WTC11 (cell line): ENCODE measurements around the gene NEUROG2. TPM values are rescaled to one million over a fixed set of nuclear protein-coding genes. Genes with fewer than 3 reads are reported as not detected.

Source experiments
- AFF4 ChIP-seq: sonication (generic); formaldehyde crosslinking; IDR thresholded peaks from 2 replicates; pipeline ENCODE4 v1.8.1; 2023; ENCODE audit warnings: mild to moderate bottlenecking, missing genetic modification reagents, borderline replicate concordance
- E2F1 ChIP-seq: sonication (generic); formaldehyde crosslinking; IDR thresholded peaks from 2 replicates; pipeline ENCODE4 v1.8.0; 2022; ENCODE audit warnings: mild to moderate bottlenecking, missing genetic modification reagents
- FOXP1 ChIP-seq: sonication (generic); formaldehyde crosslinking; IDR thresholded peaks from 2 replicates; pipeline ENCODE4 v1.8.0; 2022; ENCODE audit warnings: missing genetic modification reagents, mild to moderate bottlenecking, moderate library complexity, borderline replicate concordance
- GTF2I ChIP-seq: fragments of 250-450 bp; sonication (Bioruptor Pico); conservative IDR thresholded peaks from 2 replicates; pipeline ENCODE4 v1.4.0; 2021; ENCODE audit warnings: mild to moderate bottlenecking
- IRF2 ChIP-seq: sonication (generic); formaldehyde crosslinking; IDR thresholded peaks from 2 replicates; pipeline ENCODE4 v1.8.0; 2022; ENCODE audit warnings: low read depth, missing genetic modification reagents, borderline replicate concordance
- JAZF1 ChIP-seq: fragments of 250-450 bp; sonication (Bioruptor Pico); IDR thresholded peaks from 2 replicates; pipeline ENCODE4 v1.9.0; 2021; ENCODE audit warnings: moderate library complexity, mild to moderate bottlenecking, inconsistent platforms
- NFATC4 ChIP-seq: fragments of 250-450 bp; sonication (Bioruptor Pico); IDR thresholded peaks from 2 replicates; pipeline ENCODE4 v1.9.0; 2021; ENCODE audit warnings: mild to moderate bottlenecking
- NR2C2 ChIP-seq: sonication (generic); formaldehyde crosslinking; IDR thresholded peaks from 2 replicates; pipeline ENCODE4 v1.8.0; 2022; ENCODE audit warnings: mild to moderate bottlenecking, missing genetic modification reagents
- OVOL2 ChIP-seq: fragments of 250-450 bp; sonication (Bioruptor Pico); IDR thresholded peaks from 2 replicates; pipeline ENCODE4 v1.9.0; 2021; ENCODE audit warnings: mild to moderate bottlenecking, borderline replicate concordance
- PRRX2 ChIP-seq: fragments of 250-450 bp; sonication (Bioruptor Pico); IDR thresholded peaks from 2 replicates; pipeline ENCODE4 v1.8.0; 2021; ENCODE audit warnings: mild to moderate bottlenecking
- SMAD4 ChIP-seq: sonication (generic); formaldehyde crosslinking; IDR thresholded peaks from 2 replicates; pipeline ENCODE4 v1.8.0; 2022; ENCODE audit warnings: mild to moderate bottlenecking, missing genetic modification reagents
- SOX15 ChIP-seq: fragments of 250-450 bp; sonication (Bioruptor Pico); IDR thresholded peaks from 2 replicates; pipeline ENCODE4 v1.9.0; 2021; ENCODE audit warnings: mild to moderate bottlenecking
- ZBTB43 ChIP-seq: sonication (generic); formaldehyde crosslinking; IDR thresholded peaks from 2 replicates; pipeline ENCODE4 v1.8.1; 2023; ENCODE audit warnings: mild to moderate bottlenecking, missing genetic modification reagents
- ZNF263 ChIP-seq: sonication (generic); formaldehyde crosslinking; IDR thresholded peaks from 2 replicates; pipeline ENCODE4 v1.8.1; 2022; ENCODE audit warnings: low read depth, mild to moderate bottlenecking, moderate library complexity, missing genetic modification reagents
- ZNF416 ChIP-seq: fragments of 250-450 bp; sonication (Bioruptor Pico); IDR thresholded peaks from 2 replicates; pipeline ENCODE4 v1.9.0; 2021; ENCODE audit warnings: mild to moderate bottlenecking, inconsistent platforms
- ZNF671 ChIP-seq: fragments of 250-450 bp; sonication (Bioruptor Pico); IDR thresholded peaks from 2 replicates; pipeline ENCODE4 v1.8.0; 2021; ENCODE audit warnings: mild to moderate bottlenecking
- total RNA-seq: library from RNA; stranded (reverse); gene quantifications from 3 replicates; pipeline ENCODE4 v1.2.3, GENCODE V29; 2021
- TF ChIP-seq, protein P1 (sequence below): sonication (generic); formaldehyde crosslinking; IDR thresholded peaks from 2 replicates; pipeline ENCODE4 v1.8.1; 2022; ENCODE audit warnings: low read depth, missing genetic modification reagents, borderline replicate concordance
- TF ChIP-seq, protein P2 (sequence below): sonication (generic); formaldehyde crosslinking; IDR thresholded peaks from 2 replicates; pipeline ENCODE4 v1.8.0; 2022; ENCODE audit warnings: mild to moderate bottlenecking, missing genetic modification reagents
- TF ChIP-seq, protein P3 (sequence below): sonication (generic); formaldehyde crosslinking; IDR thresholded peaks from 2 replicates; pipeline ENCODE4 v1.8.1; 2022; ENCODE audit warnings: missing genetic modification reagents, borderline replicate concordance
- TF ChIP-seq, protein P4 (sequence below): fragments of 200-600 bp; IDR thresholded peaks from 2 replicates; pipeline ENCODE4 v1.8.0; 2022; ENCODE audit warnings: antibody characterized with exemption
- TF ChIP-seq, protein P5 (sequence below): sonication (generic); formaldehyde crosslinking; IDR thresholded peaks from 2 replicates; pipeline ENCODE4 v1.8.0; 2023; ENCODE audit warnings: mild to moderate bottlenecking, missing genetic modification reagents

Gene NEUROG2
- total RNA-seq, 1 experiment from 2014 or later: not detected

DNA sequence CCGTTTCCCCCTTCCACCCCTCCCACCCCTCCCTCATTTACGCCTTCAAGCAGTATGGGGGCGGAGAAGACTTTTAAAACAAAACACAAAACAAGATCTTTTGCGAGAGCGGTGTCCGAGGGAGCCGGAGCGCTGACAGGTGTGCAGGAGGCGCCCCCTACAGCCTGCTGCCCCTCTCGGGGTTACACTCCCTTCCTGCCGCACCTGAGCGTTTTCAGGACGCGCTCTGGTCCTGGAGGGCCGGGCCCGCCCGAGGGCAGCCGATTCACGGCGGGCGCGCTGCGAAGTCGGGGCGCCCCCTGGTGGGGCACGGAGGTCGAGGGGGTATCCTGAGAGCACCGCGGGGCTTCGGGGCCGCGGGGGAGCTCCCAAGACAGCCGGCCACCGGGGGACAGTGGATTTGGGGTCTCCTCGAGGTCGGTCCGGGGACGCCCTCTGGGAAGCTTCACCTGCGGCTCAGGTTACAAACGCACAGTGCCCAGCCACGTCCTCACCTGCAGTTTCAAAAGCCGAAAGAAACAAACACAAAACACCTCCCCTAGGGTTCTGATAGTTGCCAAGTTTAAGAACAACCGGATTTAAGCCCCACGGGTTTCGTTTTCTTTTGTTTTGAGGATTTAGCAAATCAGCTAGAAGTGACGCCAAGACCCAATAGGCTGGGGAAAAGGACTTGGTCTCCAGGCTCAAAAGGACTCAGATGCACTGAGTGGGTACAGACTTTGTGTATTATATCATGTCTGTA, 8.0 kb upstream of the NEUROG2 start (continued):
- TF ChIP-seq, protein P1, sequence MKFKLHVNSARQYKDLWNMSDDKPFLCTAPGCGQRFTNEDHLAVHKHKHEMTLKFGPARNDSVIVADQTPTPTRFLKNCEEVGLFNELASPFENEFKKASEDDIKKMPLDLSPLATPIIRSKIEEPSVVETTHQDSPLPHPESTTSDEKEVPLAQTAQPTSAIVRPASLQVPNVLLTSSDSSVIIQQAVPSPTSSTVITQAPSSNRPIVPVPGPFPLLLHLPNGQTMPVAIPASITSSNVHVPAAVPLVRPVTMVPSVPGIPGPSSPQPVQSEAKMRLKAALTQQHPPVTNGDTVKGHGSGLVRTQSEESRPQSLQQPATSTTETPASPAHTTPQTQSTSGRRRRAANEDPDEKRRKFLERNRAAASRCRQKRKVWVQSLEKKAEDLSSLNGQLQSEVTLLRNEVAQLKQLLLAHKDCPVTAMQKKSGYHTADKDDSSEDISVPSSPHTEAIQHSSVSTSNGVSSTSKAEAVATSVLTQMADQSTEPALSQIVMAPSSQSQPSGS (CRISPR knock-in tag): no peak
- TF ChIP-seq AFF4 (CRISPR knock-in tag): peak; percentile 64; the same call in 1 of the 2 replicates
- no peak for TF ChIP-seq NFATC4 (CRISPR knock-in tag)
- TF ChIP-seq FOXP1 (CRISPR knock-in tag): peak; percentile 89; the same call in 1 of the 2 replicates
- no peak for TF ChIP-seq ZNF416 (CRISPR knock-in tag)
- no peak for TF ChIP-seq OVOL2 (CRISPR knock-in tag)
- no peak for TF ChIP-seq IRF2 (CRISPR knock-in tag)
- no peak for TF ChIP-seq JAZF1 (CRISPR knock-in tag)
- TF ChIP-seq NR2C2: no peak
- TF ChIP-seq, protein P2, sequence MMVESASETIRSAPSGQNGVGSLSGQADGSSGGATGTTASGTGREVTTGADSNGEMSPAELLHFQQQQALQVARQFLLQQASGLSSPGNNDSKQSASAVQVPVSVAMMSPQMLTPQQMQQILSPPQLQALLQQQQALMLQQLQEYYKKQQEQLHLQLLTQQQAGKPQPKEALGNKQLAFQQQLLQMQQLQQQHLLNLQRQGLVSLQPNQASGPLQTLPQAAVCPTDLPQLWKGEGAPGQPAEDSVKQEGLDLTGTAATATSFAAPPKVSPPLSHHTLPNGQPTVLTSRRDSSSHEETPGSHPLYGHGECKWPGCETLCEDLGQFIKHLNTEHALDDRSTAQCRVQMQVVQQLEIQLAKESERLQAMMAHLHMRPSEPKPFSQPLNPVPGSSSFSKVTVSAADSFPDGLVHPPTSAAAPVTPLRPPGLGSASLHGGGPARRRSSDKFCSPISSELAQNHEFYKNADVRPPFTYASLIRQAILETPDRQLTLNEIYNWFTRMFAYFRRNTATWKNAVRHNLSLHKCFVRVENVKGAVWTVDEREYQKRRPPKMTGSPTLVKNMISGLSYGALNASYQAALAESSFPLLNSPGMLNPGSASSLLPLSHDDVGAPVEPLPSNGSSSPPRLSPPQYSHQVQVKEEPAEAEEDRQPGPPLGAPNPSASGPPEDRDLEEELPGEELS (CRISPR knock-in tag): peak; percentile 75; the same call in 1 of the 2 replicates
- TF ChIP-seq ZNF671 (CRISPR knock-in tag): no peak
- TF ChIP-seq SMAD4 (CRISPR knock-in tag): no peak
- TF ChIP-seq, protein P3, sequence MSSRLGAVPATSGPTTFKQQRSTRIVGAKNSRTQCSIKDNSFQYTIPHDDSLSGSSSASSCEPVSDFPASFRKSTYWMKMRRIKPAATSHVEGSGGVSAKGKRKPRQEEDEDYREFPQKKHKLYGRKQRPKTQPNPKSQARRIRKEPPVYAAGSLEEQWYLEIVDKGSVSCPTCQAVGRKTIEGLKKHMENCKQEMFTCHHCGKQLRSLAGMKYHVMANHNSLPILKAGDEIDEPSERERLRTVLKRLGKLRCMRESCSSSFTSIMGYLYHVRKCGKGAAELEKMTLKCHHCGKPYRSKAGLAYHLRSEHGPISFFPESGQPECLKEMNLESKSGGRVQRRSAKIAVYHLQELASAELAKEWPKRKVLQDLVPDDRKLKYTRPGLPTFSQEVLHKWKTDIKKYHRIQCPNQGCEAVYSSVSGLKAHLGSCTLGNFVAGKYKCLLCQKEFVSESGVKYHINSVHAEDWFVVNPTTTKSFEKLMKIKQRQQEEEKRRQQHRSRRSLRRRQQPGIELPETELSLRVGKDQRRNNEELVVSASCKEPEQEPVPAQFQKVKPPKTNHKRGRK (CRISPR knock-in tag): no peak
- no peak for TF ChIP-seq ZNF263 (CRISPR knock-in tag)
- TF ChIP-seq SOX15 (CRISPR knock-in tag): no peak
- TF ChIP-seq, protein P4, sequence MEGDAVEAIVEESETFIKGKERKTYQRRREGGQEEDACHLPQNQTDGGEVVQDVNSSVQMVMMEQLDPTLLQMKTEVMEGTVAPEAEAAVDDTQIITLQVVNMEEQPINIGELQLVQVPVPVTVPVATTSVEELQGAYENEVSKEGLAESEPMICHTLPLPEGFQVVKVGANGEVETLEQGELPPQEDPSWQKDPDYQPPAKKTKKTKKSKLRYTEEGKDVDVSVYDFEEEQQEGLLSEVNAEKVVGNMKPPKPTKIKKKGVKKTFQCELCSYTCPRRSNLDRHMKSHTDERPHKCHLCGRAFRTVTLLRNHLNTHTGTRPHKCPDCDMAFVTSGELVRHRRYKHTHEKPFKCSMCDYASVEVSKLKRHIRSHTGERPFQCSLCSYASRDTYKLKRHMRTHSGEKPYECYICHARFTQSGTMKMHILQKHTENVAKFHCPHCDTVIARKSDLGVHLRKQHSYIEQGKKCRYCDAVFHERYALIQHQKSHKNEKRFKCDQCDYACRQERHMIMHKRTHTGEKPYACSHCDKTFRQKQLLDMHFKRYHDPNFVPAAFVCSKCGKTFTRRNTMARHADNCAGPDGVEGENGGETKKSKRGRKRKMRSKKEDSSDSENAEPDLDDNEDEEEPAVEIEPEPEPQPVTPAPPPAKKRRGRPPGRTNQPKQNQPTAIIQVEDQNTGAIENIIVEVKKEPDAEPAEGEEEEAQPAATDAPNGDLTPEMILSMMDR: peak; percentile 85
- no peak for TF ChIP-seq E2F1 (CRISPR knock-in tag)
- TF ChIP-seq GTF2I (CRISPR knock-in tag): no peak
- TF ChIP-seq ZBTB43 (CRISPR knock-in tag): no peak
- no peak for TF ChIP-seq PRRX2
- TF ChIP-seq, protein P5, sequence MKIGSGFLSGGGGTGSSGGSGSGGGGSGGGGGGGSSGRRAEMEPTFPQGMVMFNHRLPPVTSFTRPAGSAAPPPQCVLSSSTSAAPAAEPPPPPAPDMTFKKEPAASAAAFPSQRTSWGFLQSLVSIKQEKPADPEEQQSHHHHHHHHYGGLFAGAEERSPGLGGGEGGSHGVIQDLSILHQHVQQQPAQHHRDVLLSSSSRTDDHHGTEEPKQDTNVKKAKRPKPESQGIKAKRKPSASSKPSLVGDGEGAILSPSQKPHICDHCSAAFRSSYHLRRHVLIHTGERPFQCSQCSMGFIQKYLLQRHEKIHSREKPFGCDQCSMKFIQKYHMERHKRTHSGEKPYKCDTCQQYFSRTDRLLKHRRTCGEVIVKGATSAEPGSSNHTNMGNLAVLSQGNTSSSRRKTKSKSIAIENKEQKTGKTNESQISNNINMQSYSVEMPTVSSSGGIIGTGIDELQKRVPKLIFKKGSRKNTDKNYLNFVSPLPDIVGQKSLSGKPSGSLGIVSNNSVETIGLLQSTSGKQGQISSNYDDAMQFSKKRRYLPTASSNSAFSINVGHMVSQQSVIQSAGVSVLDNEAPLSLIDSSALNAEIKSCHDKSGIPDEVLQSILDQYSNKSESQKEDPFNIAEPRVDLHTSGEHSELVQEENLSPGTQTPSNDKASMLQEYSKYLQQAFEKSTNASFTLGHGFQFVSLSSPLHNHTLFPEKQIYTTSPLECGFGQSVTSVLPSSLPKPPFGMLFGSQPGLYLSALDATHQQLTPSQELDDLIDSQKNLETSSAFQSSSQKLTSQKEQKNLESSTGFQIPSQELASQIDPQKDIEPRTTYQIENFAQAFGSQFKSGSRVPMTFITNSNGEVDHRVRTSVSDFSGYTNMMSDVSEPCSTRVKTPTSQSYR (CRISPR knock-in tag): no peak
